ENCODE measurements around the gene PLEKHH1.

PLEKHH1 gene

GRCh38 chr14:67497216-67497615 is 35.9 kb upstream of the PLEKHH1 start:
- Histone ChIP-seq H2AFZ (ENCODE audit: low read depth, low read length) (no peak overlapping the region), H4K20me1 (ENCODE audit: insufficient read depth, low read length) (no peaks in the 10 kb centered on the region), H3K4me2 (ENCODE audit: low read length) (no peak overlapping the region), H3K36me3 (replicated peaks; ENCODE audit: low read depth, low read length) (peaks cover 18% of the 10 kb centered on the region), H3K27me3 (ENCODE audit: low read depth, low read length) (peaks cover 39% of the 10 kb centered on the region), H3K9ac (ENCODE audit: low read length) (no peak overlapping the region), H3K27ac (ENCODE audit: low read length) (no peak overlapping the region), H3K4me3 (ENCODE audit: low read length) (no peak overlapping the region), H3K9me3 (ENCODE audit: insufficient read depth, low read length) (peaks cover 24% of the 10 kb centered on the region; the same call in 1 of the 2 replicates), H3K4me1 (ENCODE audit: low read length) (peaks cover 8% of the 10 kb centered on the region; the same call in 1 of the 2 replicates), H3K79me2 (ENCODE audit: low read length) (no peaks in the 10 kb centered on the region)
- no peak for TF ChIP-seq EZH2phosphoT487 (IDR thresholded peaks at IDR 0.05; ENCODE audit: low read depth)
- TF ChIP-seq, protein P1, sequence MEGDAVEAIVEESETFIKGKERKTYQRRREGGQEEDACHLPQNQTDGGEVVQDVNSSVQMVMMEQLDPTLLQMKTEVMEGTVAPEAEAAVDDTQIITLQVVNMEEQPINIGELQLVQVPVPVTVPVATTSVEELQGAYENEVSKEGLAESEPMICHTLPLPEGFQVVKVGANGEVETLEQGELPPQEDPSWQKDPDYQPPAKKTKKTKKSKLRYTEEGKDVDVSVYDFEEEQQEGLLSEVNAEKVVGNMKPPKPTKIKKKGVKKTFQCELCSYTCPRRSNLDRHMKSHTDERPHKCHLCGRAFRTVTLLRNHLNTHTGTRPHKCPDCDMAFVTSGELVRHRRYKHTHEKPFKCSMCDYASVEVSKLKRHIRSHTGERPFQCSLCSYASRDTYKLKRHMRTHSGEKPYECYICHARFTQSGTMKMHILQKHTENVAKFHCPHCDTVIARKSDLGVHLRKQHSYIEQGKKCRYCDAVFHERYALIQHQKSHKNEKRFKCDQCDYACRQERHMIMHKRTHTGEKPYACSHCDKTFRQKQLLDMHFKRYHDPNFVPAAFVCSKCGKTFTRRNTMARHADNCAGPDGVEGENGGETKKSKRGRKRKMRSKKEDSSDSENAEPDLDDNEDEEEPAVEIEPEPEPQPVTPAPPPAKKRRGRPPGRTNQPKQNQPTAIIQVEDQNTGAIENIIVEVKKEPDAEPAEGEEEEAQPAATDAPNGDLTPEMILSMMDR (IDR thresholded peaks at IDR 0.05; ENCODE audit: low read depth, low read length), result no peak

DNA sequence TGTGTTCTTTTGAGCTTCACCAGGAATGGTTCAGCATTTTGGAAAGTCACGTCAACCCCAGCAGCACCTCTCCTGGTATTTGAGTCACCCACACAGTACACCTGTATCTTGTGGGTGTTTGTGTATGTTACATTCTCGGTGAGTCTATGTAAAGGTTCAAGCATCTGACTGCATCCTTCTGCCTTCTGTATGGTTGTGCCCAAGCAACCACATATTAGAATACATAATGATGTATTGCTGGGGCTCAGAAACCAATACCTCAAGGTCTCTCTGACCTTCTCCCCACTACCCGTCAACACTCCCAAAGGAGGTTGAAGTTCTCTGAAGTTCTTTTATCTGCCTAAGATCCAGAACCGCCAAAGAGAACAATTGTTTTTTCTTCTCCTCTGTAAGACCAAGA is 35.4 kb upstream of the PLEKHH1 start:
- Histone ChIP-seq H3K27me3 (ENCODE audit: low read depth, low read length) (peaks cover 37% of the 10 kb centered on the region), H4K20me1 (ENCODE audit: insufficient read depth, low read length) (no peaks in the 10 kb centered on the region), H3K9ac (ENCODE audit: low read length) (no peak overlapping the region), H3K4me2 (ENCODE audit: low read length) (no peak overlapping the region), H3K4me1 (ENCODE audit: low read length) (peaks cover 6% of the 10 kb centered on the region; the same call in 1 of the 2 replicates), H3K9me3 (ENCODE audit: insufficient read depth, low read length) (peaks cover 19% of the 10 kb centered on the region; the same call in 1 of the 2 replicates), H2AFZ (ENCODE audit: low read depth, low read length) (no peak overlapping the region), H3K4me3 (ENCODE audit: low read length) (no peak overlapping the region), H3K36me3 (replicated peaks; ENCODE audit: low read depth, low read length) (peaks cover 14% of the 10 kb centered on the region), H3K27ac (ENCODE audit: low read length) (no peak overlapping the region), H3K79me2 (ENCODE audit: low read length) (no peaks in the 10 kb centered on the region)
- TF ChIP-seq, protein P1 (IDR thresholded peaks at IDR 0.05; ENCODE audit: low read depth, low read length), result no peak
- no peak for TF ChIP-seq EZH2phosphoT487 (IDR thresholded peaks at IDR 0.05; ENCODE audit: low read depth)

DNA sequence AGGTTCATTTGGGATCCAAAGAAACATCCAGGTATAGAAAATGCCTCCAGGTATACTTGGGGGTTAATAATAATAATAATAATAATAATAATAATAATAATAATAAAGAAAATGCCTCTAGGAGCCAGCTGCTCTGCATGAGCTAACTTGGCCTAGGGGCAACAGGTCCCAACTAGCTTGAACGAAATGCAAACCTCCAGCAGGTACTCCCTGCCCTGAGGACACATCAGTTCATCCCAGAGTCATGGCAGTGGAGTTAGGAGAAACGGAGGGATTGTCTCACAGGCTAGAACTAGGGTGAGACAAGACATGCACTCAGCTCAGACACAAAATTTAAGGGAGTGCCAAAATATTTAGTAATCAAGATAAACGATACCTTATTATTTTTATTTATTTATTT is 32.1 kb upstream of the PLEKHH1 start:
- no peak overlapping the region for H2AFZ ChIP-seq (ENCODE audit: low read depth, low read length)
- peaks cover 44% of the 10 kb centered on the region for H3K27me3 ChIP-seq (ENCODE audit: low read depth, low read length)
- no peaks in the 10 kb centered on the region for H4K20me1 ChIP-seq (ENCODE audit: insufficient read depth, low read length)
- no peaks in the 10 kb centered on the region for H3K36me3 ChIP-seq (replicated peaks; ENCODE audit: low read depth, low read length)
- no peaks in the 10 kb centered on the region for H3K79me2 ChIP-seq (ENCODE audit: low read length)
- H3K9ac ChIP-seq (ENCODE audit: low read length), result no peak overlapping the region
- no peak overlapping the region for H3K27ac ChIP-seq (ENCODE audit: low read length)
- no peaks in the 10 kb centered on the region for H3K4me1 ChIP-seq (ENCODE audit: low read length)
- H3K4me2 ChIP-seq (ENCODE audit: low read length), result no peak overlapping the region
- H3K9me3 ChIP-seq (ENCODE audit: insufficient read depth, low read length), result no peaks in the 10 kb centered on the region
- H3K4me3 ChIP-seq (ENCODE audit: low read length), result no peak overlapping the region
- TF ChIP-seq, protein P1 (IDR thresholded peaks at IDR 0.05; ENCODE audit: low read depth, low read length), result no peak
- TF ChIP-seq EZH2phosphoT487 (IDR thresholded peaks at IDR 0.05; ENCODE audit: low read depth), result no peak

GRCh38 chr14:67501670-67502069 is 31.4 kb upstream of the PLEKHH1 start:
- no peak overlapping the region for H2AFZ ChIP-seq (ENCODE audit: low read depth, low read length)
- H3K79me2 ChIP-seq (ENCODE audit: low read length), result no peaks in the 10 kb centered on the region
- H3K4me2 ChIP-seq (ENCODE audit: low read length), result no peak overlapping the region
- no peak overlapping the region for H3K4me3 ChIP-seq (ENCODE audit: low read length)
- no peaks in the 10 kb centered on the region for H3K36me3 ChIP-seq (replicated peaks; ENCODE audit: low read depth, low read length)
- no peaks in the 10 kb centered on the region for H3K4me1 ChIP-seq (ENCODE audit: low read length)
- H3K27me3 ChIP-seq (ENCODE audit: low read depth, low read length), result peaks cover 50% of the 10 kb centered on the region
- TF ChIP-seq EZH2phosphoT487 (IDR thresholded peaks at IDR 0.05; ENCODE audit: low read depth), result no peak
- TF ChIP-seq, protein P1 (IDR thresholded peaks at IDR 0.05; ENCODE audit: low read depth, low read length), result no peak
- H4K20me1 ChIP-seq (ENCODE audit: insufficient read depth, low read length), result no peaks in the 10 kb centered on the region
- no peak overlapping the region for H3K9ac ChIP-seq (ENCODE audit: low read length)
- H3K27ac ChIP-seq (ENCODE audit: low read length), result no peak overlapping the region
- no peaks in the 10 kb centered on the region for H3K9me3 ChIP-seq (ENCODE audit: insufficient read depth, low read length)
